IMR-90 (cell line): ENCODE results near the gene TEF.

Source experiments
- BHLHE40 ChIP-seq: fragments of 150-350 bp; IDR thresholded peaks from 2 replicates; pipeline ENCODE4 v1.6.1; 2016; ENCODE audit warnings: mild to moderate bottlenecking, low read depth, low read length
- CEBPB ChIP-seq: IDR thresholded peaks from 2 replicates; pipeline ENCODE4 v1.6.1; 2012; ENCODE audit warnings: low read depth, low read length, improper control_type of control experiment
- FOS ChIP-seq: fragments of 150-350 bp; IDR thresholded peaks from 2 replicates; pipeline ENCODE4 v1.6.1; 2016; ENCODE audit warnings: low read depth, low read length
- MAFK ChIP-seq: IDR thresholded peaks from 2 replicates; pipeline ENCODE4 v1.6.1; 2012; ENCODE audit warnings: low read depth, low read length, improper control_type of control experiment
- MXI1 ChIP-seq: IDR thresholded peaks from 2 replicates; pipeline ENCODE4 v1.6.1; 2012; ENCODE audit warnings: low read depth, mild to moderate bottlenecking, low read length, moderate library complexity, borderline replicate concordance
- NFE2L2 ChIP-seq: fragments of 150-350 bp; IDR thresholded peaks from 2 replicates; pipeline ENCODE4 v1.6.1; 2016; ENCODE audit warnings: low read depth, mild to moderate bottlenecking, low read length
- POLR2A ChIP-seq: IDR thresholded peaks from 2 replicates; pipeline ENCODE4 v1.6.1; 2012; ENCODE audit warnings: mild to moderate bottlenecking, low read depth, low read length
- RAD21 ChIP-seq: IDR thresholded peaks from 2 replicates; pipeline ENCODE4 v1.6.1; 2012; ENCODE audit warnings: low read length, improper control_type of control experiment
- RCOR1 ChIP-seq: IDR thresholded peaks from 2 replicates; pipeline ENCODE4 v1.6.1; 2012; ENCODE audit warnings: mild to moderate bottlenecking, low read length, improper control_type of control experiment; ENCODE audit not compliant: insufficient replicate concordance
- RFX5 ChIP-seq: IDR thresholded peaks from 2 replicates; pipeline ENCODE4 v1.8.0; 2012; ENCODE audit warnings: low read depth, mild to moderate bottlenecking, low read length, moderate library complexity
- SMC3 ChIP-seq: fragments of 150-350 bp; IDR thresholded peaks from 2 replicates; pipeline ENCODE4 v1.6.1; 2016; ENCODE audit warnings: low read depth, mild to moderate bottlenecking, antibody characterized with exemption, low read length, moderate library complexity
- USF2 ChIP-seq: fragments of 150-350 bp; IDR thresholded peaks from 2 replicates; pipeline ENCODE4 v1.6.1; 2017; ENCODE audit warnings: mild to moderate bottlenecking, antibody characterized with exemption, low read length, low read depth
- TF ChIP-seq, protein P1 (sequence below): conservative IDR thresholded peaks from 2 replicates; pipeline ENCODE4 v1.5.1; 2012; ENCODE audit warnings: mild to moderate bottlenecking, low read depth, low read length, improper control_type of control experiment
- TF ChIP-seq, protein P2 (sequence below): fragments of 150-350 bp; IDR thresholded peaks from 2 replicates; pipeline ENCODE4 v1.6.1; 2016; ENCODE audit warnings: low read depth, mild to moderate bottlenecking, low read length, moderate library complexity, borderline replicate concordance

GRCh38 chr22:41435560-41435959, 53.8 kb downstream of the TEF start:
- TF ChIP-seq, protein P1, sequence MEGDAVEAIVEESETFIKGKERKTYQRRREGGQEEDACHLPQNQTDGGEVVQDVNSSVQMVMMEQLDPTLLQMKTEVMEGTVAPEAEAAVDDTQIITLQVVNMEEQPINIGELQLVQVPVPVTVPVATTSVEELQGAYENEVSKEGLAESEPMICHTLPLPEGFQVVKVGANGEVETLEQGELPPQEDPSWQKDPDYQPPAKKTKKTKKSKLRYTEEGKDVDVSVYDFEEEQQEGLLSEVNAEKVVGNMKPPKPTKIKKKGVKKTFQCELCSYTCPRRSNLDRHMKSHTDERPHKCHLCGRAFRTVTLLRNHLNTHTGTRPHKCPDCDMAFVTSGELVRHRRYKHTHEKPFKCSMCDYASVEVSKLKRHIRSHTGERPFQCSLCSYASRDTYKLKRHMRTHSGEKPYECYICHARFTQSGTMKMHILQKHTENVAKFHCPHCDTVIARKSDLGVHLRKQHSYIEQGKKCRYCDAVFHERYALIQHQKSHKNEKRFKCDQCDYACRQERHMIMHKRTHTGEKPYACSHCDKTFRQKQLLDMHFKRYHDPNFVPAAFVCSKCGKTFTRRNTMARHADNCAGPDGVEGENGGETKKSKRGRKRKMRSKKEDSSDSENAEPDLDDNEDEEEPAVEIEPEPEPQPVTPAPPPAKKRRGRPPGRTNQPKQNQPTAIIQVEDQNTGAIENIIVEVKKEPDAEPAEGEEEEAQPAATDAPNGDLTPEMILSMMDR, result no peak
- TF ChIP-seq RFX5 (no peak), RAD21 (no peak), POLR2A (no peak), USF2 (no peak), FOS (no peak), MAFK (no peak), MXI1 (no peak), SMC3 (no peak), BHLHE40 (no peak), CEBPB (no peak), NFE2L2 (no peak), RCOR1 (no peak)
- TF ChIP-seq, protein P2, sequence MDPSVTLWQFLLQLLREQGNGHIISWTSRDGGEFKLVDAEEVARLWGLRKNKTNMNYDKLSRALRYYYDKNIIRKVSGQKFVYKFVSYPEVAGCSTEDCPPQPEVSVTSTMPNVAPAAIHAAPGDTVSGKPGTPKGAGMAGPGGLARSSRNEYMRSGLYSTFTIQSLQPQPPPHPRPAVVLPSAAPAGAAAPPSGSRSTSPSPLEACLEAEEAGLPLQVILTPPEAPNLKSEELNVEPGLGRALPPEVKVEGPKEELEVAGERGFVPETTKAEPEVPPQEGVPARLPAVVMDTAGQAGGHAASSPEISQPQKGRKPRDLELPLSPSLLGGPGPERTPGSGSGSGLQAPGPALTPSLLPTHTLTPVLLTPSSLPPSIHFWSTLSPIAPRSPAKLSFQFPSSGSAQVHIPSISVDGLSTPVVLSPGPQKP, result no peak
